ENCODE data around the gene SLC6A7.

Gene SLC6A7

DNA sequence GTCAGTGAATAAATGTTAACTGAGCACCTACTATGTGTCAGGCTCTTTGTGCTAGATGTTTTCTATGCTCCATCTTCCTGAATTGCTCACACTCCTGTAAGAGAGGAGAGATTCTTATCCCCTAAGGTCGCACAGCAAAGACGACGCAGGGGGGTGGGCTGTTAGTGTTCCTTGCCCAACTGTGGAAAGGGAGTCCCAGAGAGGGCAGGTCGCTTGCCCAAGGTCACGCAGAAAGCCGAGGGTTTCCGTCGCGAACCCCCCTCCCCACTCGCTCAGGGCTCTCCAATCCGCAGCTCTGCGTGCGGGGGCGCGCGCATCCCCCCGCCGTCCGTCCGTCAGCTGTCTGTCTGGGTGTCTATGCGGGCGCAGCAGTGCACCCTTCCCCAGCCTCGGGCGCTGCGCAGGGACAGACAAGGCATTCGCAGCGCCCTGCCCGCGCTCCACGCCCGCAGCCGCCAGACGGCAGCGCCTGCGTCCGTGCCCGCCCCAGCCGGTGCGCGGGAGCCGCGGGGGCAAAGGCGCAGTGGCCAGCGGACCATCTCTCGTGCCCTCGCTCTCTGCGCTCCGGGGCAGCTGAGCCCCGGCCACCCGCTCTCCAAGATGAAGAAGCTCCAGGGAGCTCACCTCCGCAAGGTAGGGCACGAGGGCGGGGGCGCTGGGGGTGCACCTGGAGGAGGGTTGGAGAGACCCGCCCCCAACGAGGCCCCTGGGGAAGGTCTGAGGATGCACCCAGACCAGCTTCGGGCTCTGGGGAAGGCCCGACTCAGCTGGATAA, at the start of gene SLC6A7:
TSS of gene SLC6A7 (plus strand) at position 335 of the 775 bp plus-strand sequence. CDS start at position 601, 266 bp downstream.
- DNase-seq: no peak

DNA sequence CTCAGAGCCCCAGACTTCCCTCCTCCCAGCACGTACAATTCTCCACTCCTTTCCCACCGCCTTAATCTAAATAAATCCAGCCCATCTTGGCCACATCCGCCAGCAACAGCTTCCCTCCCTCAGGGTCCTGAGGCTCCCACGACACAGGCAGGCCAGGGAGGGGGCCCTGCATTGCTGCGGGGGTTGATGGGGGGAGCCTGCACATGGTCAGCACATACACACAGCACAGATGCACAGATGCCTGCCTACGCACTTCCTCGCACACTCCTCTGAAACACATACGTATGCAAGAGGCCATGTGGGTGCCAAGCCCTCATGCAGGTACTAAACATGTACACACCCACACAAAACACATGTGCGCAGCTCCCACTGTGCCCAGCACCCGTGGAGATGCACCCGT, 49.0 kb upstream of the SLC6A7 start:
- no peak for DNase-seq

DNA sequence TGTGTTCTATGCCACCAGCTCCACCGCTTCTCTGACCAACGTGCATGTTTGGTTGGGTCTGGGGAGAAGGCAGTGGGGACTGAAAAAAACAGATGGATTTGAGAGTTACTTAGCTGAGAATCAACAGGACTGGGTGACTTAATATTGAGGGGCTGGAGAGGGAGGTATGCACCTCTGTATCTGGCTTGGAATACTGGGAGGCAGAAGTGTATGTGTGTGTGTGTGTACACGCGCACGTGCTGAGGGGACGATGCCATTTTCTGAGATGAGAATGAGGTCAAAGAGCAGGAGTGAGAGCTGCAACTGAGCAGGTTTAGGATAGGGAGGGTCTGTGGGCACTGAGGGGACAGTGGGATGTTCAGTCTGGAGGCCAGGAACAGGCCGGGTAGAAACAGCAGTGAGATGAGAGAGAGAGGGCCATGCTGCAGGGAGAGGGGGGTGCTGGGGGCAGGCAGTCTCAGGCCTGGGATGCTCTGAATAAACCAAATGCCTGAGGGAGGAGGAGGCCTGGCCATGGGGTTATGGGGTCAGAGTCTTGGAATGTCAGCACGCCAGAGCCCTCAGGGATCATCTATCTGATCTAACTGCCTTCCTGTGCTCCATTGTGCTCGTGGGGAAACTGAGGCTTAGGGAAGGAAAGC, 48.2 kb upstream of the SLC6A7 start:
- DNase-seq: no peak

DNA sequence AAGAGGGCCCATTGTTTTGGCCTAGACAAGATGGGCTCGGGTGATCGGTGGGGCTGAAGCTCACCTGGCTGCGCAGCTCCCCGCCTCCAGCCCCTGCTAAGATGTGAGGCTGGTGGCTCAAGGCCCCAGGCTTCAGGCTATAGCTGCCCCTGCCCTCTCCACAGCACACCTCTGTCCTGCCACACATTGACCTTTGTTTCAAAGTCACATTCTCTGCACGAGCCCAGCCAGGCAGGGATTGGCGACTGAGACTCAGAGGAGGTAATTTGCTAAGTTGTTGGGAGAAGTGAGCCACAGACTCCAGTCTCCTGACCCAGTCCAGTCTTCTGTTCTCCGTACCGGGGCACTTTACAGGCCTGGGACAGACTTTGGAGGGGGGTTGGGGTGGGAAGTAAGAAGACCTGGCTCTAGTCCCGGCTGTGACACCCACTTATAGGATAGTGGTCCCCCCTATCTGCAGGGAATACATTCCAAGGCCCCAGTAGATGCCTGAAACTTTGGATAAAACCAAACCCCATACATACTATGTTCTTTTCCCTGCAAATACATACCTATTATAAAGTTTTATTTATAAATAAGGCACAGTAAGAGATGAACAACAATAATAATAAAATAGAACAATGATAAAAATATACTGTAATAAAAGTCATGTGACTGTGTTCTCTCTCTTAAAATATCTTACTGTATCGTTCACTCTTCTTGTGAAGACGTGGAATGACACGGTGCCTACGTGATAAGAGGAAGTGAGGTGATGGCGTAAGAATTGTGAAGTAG, 47.5 kb upstream of the SLC6A7 start:
- no peak for DNase-seq

DNA sequence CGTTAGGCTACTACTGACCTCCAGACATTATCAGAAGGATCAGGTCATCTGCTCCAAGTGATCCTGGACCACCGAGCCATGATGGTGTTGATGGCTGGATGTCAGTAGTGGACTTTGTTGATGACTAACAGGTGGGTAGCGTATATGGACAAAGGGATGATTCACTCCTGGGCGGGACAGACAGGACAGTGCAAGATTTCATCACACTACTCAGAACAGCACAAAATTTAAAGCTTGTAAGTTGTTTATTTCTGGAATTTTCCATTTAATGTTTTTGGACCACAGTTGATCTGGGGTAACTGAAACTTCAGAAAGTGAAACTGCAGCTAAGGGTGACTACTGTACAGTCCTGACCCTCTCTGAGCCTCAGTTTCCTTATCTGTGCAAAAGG, 46.9 kb upstream of the SLC6A7 start:
- DNase-seq: no peak

DNA sequence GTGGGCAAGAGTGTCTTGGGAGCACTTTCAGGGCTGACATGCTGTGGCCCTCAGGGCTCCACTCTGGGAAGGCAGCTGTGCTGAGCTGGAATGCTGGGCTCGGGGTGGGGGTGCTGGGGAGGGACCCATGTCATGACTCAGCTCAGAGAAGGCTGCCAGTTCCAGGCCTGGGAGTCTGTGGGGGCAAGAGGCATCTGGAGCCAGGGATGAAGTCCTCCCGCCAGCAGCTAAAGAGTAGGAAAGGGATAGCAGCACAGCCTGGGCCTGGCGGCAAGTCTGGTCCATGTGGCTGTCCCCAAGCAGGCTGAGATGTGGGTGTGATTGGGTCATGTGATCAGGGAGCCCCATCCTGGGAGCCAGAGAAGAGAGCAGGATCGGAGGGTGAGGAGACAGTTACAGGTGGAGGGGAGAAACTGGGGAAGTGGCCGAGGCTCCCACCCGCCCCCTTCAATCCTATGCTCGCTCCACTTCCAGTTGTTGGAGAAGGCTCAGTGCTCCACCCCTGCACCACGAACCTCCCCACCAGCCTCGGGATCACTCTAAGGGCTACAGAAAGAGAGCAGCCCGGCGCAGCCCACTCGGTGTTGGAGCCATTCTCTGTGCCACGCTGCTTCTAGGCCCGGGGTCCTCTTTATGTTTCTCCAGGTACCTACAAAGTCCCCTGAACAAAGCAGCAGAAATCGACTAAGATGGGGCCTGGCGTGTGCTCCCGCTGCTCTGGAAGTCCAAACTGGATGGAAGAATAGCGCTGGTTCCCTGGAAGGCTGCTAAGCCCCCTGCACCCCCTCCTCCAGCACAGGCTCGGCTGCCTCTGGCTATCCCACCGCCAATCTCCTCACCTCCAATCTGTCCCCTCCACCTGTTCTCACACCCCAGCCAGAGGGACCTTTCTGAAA, 46.3 kb upstream of the SLC6A7 start:
- DNase-seq: no peak

DNA sequence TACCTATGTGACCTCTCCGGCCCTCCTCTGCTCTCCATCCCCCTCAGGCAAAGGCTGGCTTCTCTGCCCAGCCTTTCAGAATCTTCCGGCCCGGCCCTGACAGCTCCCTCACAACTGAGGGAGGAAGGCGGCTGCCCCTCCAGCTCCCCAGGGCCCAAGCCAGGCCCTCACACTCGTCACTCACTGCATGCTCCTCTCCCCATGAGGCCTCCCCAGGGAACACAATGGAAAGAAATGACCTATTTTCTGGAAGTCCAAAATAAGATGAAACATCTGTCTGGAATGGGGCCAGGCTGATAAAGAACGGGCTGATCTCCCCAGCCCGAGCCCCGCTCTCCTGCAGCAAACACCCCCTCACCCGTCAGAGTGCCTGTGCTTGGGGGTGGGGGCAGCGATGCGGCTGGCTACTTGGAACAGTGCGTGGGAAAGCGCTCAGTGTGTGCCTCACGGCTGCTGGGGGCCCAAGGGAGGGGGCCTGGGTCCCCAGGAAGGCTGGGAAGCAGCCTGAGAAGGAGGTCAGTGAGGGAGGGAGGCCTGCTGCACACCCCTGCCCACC, 45.5 kb upstream of the SLC6A7 start:
- no peak for DNase-seq

DNA sequence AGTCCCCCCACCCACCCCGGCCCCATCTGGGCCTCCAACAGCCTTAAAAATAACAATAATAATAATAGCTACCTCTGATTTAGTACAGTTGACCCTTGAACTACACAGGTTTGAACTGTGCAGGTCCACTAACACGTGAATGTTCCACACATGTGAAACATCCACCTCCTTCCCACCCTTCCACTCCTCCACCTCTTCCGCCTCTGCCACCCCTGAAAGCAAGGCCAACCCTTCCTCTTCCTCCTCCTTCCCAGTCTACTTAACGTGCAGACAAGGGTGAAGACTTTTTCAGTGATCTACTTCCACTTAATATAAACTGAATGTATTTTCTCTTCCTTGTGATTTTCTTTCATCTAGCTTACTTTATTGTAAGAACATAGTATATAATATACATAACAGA, 45.0 kb upstream of the SLC6A7 start:
- no peak for DNase-seq

DNA sequence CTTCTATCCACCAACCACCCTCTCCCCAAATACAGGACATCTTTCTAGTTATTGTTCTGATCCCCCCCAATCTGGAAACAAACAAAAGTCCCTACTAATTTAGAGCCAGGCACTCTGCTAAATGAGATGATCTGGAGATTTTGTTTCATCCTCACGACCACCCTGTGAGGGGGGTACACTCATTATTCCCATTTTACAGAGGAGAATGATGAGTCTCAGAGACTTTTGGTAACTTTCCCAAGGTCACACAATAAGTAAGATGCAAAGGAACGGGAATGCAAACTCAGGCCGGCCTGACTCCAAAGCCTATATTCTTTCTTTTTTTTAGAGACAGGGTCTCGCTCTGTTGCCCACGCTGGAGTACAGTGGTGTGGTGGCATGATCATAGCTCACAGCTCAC, 43.6 kb upstream of the SLC6A7 start:
- no peak for DNase-seq

DNA sequence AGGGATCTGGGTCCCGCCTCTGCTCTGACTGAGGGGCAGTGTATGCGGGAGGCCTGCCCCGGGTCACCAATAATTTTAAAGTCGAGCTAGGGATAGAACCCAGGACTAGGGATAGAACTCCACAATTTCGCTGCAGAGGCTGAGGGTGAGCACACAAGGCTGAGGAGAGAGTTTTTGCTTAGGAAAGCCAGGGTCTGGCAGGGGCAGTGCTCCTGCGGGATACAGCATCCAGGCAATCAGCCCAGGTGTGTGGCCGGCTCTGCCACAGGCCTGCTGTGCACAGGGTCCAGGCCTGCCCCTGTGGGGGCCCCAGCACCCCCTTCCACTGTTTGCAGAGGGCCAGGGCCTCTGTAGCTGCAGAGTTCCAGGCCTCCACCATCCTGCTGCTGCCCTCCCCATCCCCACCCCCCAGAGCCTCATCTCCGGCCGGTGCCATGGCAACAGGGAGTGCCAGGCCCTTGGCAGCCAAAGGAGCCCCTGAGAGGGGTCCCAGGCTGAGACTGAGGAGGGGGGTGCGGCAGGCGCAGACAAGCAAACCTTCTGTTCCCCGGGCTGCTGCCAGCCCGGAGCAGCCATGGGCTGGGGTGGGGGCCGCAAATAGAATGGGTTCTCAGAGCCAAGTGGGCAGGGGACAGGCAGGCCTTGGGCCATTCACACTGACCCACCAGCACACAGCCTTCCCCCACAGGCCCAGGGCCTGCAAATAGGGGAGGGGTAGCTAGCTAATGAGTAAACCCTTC, 42.8 kb upstream of the SLC6A7 start:
- DNase-seq: no peak

DNA sequence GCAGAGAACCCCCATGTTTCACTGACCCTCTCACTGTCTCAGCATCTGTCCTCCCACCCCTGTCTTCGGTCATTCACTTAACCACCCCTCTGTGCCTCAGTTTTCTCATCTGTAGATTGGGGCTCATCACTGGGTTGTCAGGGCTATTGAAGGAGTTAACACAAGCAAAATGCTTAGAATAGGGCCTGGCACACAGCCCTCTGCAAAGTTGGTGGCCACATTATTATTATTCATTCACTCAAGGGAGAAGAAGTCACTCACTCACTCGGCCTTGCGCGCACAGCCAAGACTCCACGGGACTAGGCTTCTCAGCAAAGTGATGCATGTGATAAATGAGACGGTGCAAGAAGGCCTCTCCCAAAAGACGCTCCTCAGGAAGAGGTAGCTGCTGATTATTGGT, 42.2 kb upstream of the SLC6A7 start:
- DNase-seq: no peak

DNA sequence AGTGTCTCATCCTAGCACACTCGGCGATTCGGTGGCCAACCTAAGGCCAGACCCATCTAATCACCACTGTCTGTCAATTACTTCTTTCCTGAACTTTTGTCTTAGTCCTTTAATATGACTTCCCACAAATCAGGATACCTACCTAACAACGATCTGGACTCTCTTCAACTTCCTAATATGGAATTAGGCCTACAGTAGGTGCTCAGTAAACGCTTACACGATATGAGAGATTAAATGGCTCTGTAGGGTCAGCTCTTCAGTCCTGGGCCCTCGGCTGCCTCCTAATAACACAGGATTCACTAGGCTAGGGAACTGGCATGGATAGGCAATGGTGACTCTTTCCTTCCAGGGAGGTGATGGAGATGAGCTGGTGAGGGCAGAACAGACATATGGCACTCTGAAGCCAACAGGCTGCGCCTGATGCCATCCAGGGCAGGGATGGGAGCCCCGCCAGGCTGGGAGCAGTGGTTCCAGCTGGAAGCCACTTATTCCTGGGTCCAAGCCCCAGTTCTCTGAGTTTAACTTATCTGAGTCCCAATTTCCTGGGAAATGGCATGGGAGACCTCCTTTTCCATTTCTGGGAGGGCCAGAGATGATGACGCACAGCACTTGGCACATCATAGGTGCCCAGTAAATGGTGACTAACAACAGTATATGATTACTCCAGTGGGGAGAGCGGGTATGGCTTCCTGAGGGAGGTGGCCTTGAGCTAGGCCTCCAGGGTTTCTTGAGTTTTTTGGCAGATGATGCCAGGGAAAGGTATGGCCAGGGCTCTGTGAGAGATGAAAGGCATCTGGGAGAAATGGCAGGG, 41.5 kb upstream of the SLC6A7 start:
- DNase-seq: no peak

DNA sequence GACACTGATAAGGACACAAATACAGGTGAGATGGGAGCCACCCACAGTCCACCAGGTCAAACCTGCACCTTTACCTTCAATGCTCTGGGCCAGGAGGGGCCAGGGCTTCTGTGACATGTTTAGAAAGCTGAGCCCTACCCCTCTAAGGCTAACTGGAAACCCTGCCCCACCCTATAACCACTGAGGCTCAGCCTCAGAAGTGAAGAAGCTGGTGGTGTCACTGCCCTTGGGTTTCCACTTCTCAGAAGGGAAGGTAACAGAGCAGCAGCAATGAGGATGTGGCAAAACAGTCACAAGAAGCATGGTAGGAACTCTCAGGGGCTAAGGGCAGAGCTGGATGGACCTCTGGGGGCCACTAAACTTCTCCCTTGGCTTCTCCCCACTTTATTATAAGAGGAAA, 40.2 kb upstream of the SLC6A7 start:
- no peak for DNase-seq

DNA sequence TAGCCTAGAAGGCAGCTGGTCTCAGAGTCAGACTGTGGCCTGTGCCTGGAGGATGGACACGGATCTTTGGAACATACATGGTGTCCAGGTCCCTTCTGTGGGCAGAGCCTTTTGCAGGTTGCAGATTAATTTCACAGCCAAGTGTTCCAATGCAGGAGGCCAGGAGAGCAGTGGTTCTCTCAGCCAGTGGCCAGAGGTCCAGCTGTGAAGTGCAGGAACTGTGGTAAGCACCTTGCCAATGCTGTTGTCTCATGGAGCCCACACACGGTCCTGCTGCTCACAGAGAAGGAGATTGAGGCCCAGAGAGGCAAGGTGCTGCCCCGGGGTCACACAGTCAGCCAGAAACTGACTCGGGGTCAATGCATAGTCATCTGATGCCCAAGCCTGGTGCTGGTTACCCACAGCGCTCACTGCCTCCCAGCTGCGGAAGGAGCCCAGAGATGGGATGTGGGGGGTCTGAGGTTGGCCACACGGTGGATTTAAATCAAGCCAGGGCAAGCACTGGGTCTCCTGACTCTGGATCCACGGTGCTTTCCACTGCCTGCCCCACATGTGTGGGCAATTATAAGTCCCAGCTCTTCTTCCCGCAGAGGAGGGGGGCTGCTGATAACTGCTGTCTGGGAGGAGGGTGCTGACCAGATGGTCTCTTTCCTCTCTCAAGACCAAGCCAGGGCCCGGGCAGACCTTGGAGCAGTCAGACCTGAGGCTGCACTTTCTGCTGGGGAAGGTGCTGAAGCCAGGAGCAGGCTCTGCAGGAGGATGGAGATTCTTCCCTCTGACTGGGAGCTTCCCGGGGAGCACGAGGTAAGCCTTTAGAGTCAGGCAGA, 37.0 kb upstream of the SLC6A7 start:
- DNase-seq: no peak

DNA sequence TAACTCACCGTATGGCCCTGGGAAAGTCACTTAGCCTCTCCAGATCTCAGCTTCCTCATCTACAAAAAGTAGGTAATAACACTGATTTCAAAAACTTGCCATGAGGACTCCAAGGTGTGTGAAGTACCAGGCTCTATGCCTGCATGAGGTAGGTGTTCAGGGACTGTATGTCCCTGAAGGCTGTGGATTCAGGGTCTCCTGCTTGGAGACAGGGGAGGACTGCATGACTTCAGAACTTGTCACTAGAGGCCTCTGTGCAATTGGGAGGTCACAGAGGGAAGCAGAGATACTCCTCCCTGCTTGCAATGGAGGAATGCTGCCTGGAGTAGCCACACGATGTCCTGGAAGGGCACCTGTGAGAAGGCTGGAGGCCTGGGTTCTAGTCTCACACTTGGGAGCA, 36.4 kb upstream of the SLC6A7 start:
- no peak for DNase-seq

DNA sequence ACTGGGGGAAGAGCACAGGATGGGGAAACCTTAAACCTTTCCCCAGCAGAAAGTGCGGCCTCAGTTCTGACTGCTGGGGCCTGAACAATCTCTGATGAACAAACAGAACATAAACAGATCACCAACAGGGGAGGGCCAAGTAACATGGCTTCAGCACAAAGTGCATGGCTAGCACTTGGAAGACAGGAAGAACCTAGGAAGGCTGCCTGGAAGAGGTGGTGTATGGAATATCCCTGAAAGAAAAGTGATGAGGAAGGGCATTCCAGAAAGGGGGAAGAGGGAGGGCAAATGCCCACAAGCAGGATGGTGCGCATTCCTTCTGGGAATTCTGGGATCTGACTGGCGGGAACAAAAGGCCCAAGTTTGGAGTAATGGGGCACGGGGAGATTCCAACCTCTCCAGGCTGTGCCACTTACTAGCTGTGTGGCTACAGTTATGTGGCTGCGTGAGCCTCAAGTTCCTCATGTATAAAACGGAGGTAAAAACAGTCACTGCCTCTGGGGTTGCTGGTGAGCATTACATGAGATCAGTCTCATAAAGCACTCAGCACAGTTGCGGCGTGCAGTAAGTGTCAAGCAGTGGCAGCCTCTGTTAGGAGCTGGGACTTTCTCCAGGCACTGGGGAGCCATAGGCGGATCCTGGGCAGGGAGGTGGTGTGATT, 35.8 kb upstream of the SLC6A7 start:
- DNase-seq: no peak

DNA sequence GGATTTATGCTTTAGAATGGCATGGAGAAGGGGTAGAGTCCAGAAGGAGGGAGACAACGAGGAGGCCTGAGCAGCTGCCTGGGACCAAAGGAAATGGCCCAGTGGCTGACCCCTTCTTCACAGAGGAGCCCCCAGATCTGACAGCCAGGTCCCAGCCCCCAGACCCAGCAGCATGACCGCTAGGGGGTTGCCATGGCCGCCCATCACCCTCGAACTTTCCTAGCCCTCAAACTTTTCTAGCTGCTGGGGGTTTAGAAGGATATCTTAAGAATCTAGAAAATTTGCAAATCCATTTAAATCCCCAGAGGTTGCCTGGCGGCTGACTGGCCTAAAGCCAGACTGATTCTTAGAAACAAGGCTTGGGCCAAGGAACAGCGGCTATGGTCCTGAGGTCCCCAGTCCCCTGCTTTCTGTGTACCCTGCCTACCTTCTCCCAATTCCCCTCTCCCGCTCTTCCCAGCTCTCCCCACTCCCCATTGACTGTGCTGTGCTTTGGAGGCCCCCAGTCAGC, 35.2 kb upstream of the SLC6A7 start:
- no peak for DNase-seq

DNA sequence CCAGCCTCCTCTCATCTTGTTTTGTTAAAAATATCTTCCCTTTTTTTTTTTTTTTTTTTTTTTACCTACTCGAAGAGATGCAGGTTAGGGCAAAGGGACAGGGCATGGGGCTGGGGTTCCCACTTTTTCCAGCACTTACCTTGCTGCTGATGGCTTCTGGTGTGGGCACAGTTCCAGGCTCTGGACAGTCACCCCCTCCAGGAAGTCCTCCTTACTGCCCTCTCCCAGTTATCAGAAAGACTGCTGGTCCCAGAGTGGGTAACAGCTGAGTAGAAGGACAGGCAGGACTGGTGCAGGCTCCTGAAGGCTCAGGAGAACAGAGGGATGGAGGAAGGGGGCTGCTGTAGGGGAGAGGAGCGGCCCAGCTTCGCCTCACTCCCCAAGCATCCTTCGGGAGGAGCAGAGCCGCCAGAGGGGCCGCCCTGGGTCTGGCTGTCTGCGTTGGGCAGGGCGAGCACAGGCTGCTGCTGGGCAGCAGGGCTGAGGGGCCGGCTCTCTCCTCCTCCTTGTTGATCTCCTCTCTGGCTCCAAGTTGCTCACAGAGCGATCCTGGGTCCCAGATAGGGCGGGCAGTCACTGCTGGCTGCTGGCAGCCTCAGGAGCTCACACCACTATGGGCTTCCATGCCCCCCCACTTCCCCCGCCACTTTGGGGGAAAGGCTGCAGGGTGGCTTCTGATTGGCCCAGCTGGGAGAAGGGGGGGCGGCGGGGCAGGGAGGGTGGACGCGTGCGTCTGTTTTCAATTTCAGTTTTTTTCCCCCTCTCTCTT, 34.4 kb upstream of the SLC6A7 start, which contains the start of gene PDGFRB:
TSS of gene PDGFRB (minus strand) at position 588 of the 769 bp plus-strand sequence. CDS start 18,798 bp downstream, outside the sequence.
- peak; percentile 68 for DNase-seq

Data from activated CD8-positive, alpha-beta memory T cell treated with anti-CD3 and anti-CD28 coated beads, Interleukin-2, amount 50 U/mL, for 48 hours (primary cell).